ENCODE data around the gene NINJ2. TPM values are rescaled to one million over a fixed set of nuclear protein-coding genes. Genes with fewer than 3 reads are reported as not detected.

NINJ2 gene
- total and polyA plus RNA-seq, 2 experiments from 2014 or later = 4.9 to 5.2 TPM

DNA sequence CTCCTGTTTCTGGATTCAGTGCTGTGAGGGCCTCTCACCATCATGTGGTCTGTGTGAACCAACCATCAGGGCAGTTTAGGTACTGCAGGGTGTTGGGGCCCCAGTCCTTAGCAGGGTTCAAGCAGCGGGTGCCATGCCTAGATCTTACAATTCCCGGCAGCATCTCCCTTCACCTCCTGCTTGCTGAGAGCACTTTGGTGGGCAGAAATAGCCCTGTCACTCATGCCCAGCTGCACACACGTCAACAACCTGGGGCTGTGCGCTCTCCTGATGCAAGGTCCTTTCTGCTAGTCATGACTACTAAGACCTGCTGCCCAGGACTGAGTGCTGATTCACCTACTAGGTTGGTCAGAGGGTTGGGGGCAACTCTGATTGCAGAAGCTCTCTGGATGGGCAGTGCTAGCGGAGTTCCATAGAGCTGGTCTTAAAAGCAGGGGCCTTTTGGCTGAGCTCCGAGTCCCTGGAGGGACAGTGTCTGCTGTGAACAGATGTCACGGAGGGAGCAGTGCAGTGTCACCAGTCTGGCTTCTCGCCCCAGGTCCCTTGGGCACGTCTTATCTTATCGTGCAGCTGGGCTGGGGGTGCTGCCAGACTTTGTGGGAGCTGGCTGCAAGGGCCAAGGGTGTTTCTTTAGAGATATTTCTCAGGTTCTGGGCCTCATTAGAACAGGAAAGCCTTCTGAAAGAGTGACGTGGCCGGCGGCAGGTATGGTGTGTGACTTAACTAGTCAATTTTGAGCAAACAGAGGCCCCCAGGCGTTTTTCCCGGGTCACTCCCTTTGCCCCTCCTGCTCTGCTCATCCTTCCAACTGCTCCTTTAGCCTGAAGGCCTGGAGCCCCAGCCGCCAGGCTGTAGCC lies 71.8 kb downstream of the NINJ2 start:
- WGBS, 2 experiments (ENCODE audit: low coverage in 1 of 2, low lambda C conversion rate in 2 of 2, missing lambda C conversion rate in 2 of 2) = 69 to 70% methylated on average over 16 of the region's 16 CpGs
- H3K9me3 ChIP-seq (ENCODE audit: low read depth) = no peaks in the 10 kb centered on the region
- no peak overlapping the region for H3K27ac ChIP-seq
- H3K79me2 ChIP-seq (ENCODE audit: insufficient read depth) = no peaks in the 10 kb centered on the region
- H4K20me1 ChIP-seq (ENCODE audit: insufficient read depth) = no peaks in the 10 kb centered on the region
- no peak overlapping the region for H2AFZ ChIP-seq
- no peak overlapping the region for H3K4me2 ChIP-seq (ENCODE audit: unreplicated experiment)
- no peaks in the 10 kb centered on the region for H3F3A ChIP-seq (ENCODE audit: insufficient read depth)
- no peak overlapping the region for H3K4me3 ChIP-seq
- no peaks in the 10 kb centered on the region for H3K36me3 ChIP-seq (ENCODE audit: low read depth)
- no peak overlapping the region for H3K9ac ChIP-seq
- H3K9me2 ChIP-seq (ENCODE audit: insufficient read depth) = no peaks in the 10 kb centered on the region
- H3K4me1 ChIP-seq (ENCODE audit: insufficient read depth) = no peaks in the 10 kb centered on the region
- H3K27me3 ChIP-seq (replicated peaks; ENCODE audit: insufficient read depth) = no peaks in the 10 kb centered on the region
- TF ChIP-seq EZH2 (IDR thresholded peaks at IDR 0.05; ENCODE audit: insufficient read depth, poor library complexity, severe bottlenecking) (no peak), EZH2phosphoT487 (IDR thresholded peaks at IDR 0.05; ENCODE audit: insufficient read depth, low read depth) (no peak)
- DNase-seq = no peak
- in situ Hi-C loops (cut with MboI) = no loop called here

DNA sequence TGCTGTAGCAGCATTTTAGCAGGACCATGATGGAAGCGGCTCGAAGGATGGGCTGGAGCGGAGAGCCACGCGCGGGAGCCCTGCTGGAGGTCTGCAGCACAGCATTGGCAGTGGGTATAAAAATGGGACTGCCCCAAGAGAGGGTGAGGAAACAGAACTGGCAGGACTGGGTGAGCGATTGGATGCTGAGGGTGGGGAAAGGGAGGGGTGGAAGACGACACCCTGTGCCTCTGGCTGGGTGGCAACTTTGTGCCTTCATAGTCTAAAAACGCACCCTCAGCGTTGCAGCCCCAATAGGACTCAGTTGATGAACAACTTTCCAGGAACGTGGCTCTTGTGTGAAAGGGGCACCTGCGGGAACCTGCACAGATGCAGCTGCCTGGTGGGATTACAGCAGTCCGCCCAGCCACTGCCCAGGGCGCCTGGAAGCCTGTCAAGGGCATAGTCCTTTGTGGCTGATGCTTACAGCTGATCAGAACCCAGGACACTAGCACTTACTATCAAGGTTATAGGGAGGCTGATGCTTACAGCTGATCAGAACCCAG lies 73.0 kb downstream of the NINJ2 start:
- no peaks in the 10 kb centered on the region for H3K36me3 ChIP-seq (ENCODE audit: low read depth)
- no peak overlapping the region for H3K9ac ChIP-seq
- no peaks in the 10 kb centered on the region for H4K20me1 ChIP-seq (ENCODE audit: insufficient read depth)
- H2AFZ ChIP-seq = no peak overlapping the region
- 72 to 73% methylated on average over 14 of the region's 14 CpGs for WGBS, 2 experiments (ENCODE audit: low coverage in 1 of 2, low lambda C conversion rate in 2 of 2, missing lambda C conversion rate in 2 of 2)
- no peak for DNase-seq
- H3K4me3 ChIP-seq = no peak overlapping the region
- no peaks in the 10 kb centered on the region for H3K9me2 ChIP-seq (ENCODE audit: insufficient read depth)
- H3K4me2 ChIP-seq (ENCODE audit: unreplicated experiment) = no peak overlapping the region
- H3F3A ChIP-seq (ENCODE audit: insufficient read depth) = no peaks in the 10 kb centered on the region
- H3K9me3 ChIP-seq (ENCODE audit: low read depth) = no peaks in the 10 kb centered on the region
- in situ Hi-C loops (cut with MboI) = no loop called here
- H3K27me3 ChIP-seq (replicated peaks; ENCODE audit: insufficient read depth) = no peaks in the 10 kb centered on the region
- no peak overlapping the region for H3K27ac ChIP-seq
- TF ChIP-seq EZH2phosphoT487 (IDR thresholded peaks at IDR 0.05; ENCODE audit: insufficient read depth, low read depth) (no peak), EZH2 (IDR thresholded peaks at IDR 0.05; ENCODE audit: insufficient read depth, poor library complexity, severe bottlenecking) (no peak)
- H3K79me2 ChIP-seq (ENCODE audit: insufficient read depth) = no peaks in the 10 kb centered on the region
- no peaks in the 10 kb centered on the region for H3K4me1 ChIP-seq (ENCODE audit: insufficient read depth)

DNA sequence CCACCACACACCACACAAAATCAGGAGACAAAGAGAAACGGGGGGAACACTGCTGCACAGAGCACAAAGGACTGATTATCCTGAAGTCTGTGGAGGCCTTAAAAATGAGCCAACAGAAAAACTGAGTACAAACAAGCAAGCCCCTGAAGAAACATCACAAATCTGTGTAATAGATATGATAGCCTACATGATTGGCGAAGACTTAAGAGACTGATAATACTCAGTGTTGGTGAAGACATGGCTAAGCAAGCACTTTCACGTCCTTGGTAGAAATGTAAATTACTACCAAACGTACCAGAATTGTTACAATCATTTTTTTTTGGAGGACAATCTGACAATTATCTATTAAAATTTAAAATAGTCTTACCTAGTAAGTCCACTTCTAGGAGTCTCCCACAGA lies 74.6 kb downstream of the NINJ2 start:
- Histone ChIP-seq H3K36me3 (ENCODE audit: low read depth) (no peaks in the 10 kb centered on the region), H3K27me3 (replicated peaks; ENCODE audit: insufficient read depth) (no peaks in the 10 kb centered on the region), H3K4me1 (ENCODE audit: insufficient read depth) (no peaks in the 10 kb centered on the region), H3F3A (ENCODE audit: insufficient read depth) (no peaks in the 10 kb centered on the region), H3K9ac (no peak overlapping the region), H3K4me3 (no peak overlapping the region), H3K27ac (no peak overlapping the region), H3K9me3 (ENCODE audit: low read depth) (no peaks in the 10 kb centered on the region), H2AFZ (no peak overlapping the region), H3K79me2 (ENCODE audit: insufficient read depth) (no peaks in the 10 kb centered on the region), H3K4me2 (ENCODE audit: unreplicated experiment) (no peak overlapping the region), H3K9me2 (ENCODE audit: insufficient read depth) (no peaks in the 10 kb centered on the region), H4K20me1 (ENCODE audit: insufficient read depth) (no peaks in the 10 kb centered on the region)
- in situ Hi-C loops (cut with MboI) = no loop called here
- DNase-seq = no peak
- WGBS, 2 experiments (ENCODE audit: low coverage in 1 of 2, low lambda C conversion rate in 2 of 2, missing lambda C conversion rate in 2 of 2) = 67 to 69% methylated on average over 4 of the region's 4 CpGs
- TF ChIP-seq EZH2 (IDR thresholded peaks at IDR 0.05; ENCODE audit: insufficient read depth, poor library complexity, severe bottlenecking) = no peak
- no peak for TF ChIP-seq EZH2phosphoT487 (IDR thresholded peaks at IDR 0.05; ENCODE audit: insufficient read depth, low read depth)

DNA sequence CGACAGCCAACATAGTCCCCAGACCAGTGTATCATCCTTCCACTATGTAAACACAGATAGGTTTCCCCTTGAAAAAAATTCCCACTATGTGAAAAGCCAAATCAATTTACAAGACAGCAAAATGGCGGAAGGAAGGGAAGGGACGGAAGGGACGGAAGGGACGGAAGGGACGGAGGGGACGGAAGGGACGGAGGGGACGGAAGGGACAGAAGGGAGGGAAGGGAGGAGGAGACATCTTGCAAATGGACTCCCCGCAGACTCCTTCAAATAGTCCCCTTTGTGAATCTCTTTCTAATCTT lies 75.3 kb downstream of the NINJ2 start:
- H3F3A ChIP-seq (ENCODE audit: insufficient read depth) = no peaks in the 10 kb centered on the region
- no peaks in the 10 kb centered on the region for H3K4me1 ChIP-seq (ENCODE audit: insufficient read depth)
- no peaks in the 10 kb centered on the region for H4K20me1 ChIP-seq (ENCODE audit: insufficient read depth)
- in situ Hi-C loops (cut with MboI) = no loop called here
- TF ChIP-seq EZH2 (IDR thresholded peaks at IDR 0.05; ENCODE audit: insufficient read depth, poor library complexity, severe bottlenecking) = no peak
- TF ChIP-seq EZH2phosphoT487 (IDR thresholded peaks at IDR 0.05; ENCODE audit: insufficient read depth, low read depth) = no peak
- DNase-seq = no peak
- no peaks in the 10 kb centered on the region for H3K27me3 ChIP-seq (replicated peaks; ENCODE audit: insufficient read depth)
- H2AFZ ChIP-seq = no peak overlapping the region
- H3K79me2 ChIP-seq (ENCODE audit: insufficient read depth) = no peaks in the 10 kb centered on the region
- H3K27ac ChIP-seq = no peak overlapping the region
- no peaks in the 10 kb centered on the region for H3K9me3 ChIP-seq (ENCODE audit: low read depth)
- H3K4me2 ChIP-seq (ENCODE audit: unreplicated experiment) = no peak overlapping the region
- no peak overlapping the region for H3K9ac ChIP-seq
- H3K4me3 ChIP-seq = no peak overlapping the region
- no peaks in the 10 kb centered on the region for H3K36me3 ChIP-seq (ENCODE audit: low read depth)
- H3K9me2 ChIP-seq (ENCODE audit: insufficient read depth) = no peaks in the 10 kb centered on the region
- 89 to 99% methylated on average over 9 of the region's 10 CpGs for WGBS, 2 experiments (ENCODE audit: low coverage in 1 of 2, low lambda C conversion rate in 2 of 2, missing lambda C conversion rate in 2 of 2)

Measured in GM23248 (cell line).